Fibroblast of lung (primary cell): Measurements from ENCODE around the gene FAM162A. TPM values are rescaled to one million over a fixed set of nuclear protein-coding genes. Genes with fewer than 3 reads are reported as not detected.

ENCODE experiments used
- DNase-seq, 2 donors: peaks; one replicate each; pipeline versions ENCODE4 v3.0.0 to v3.0.0-alpha.2; 2010; ENCODE audit warnings: low read depth in 2 of 2
- H2AFZ ChIP-seq: 2 replicates; pipeline ENCODE4 v1.5.1; 2012; ENCODE audit warnings: low read length, control low read depth, inconsistent platforms
- H3K27ac ChIP-seq: 2 replicates; pipeline ENCODE4 v1.5.1; 2011; ENCODE audit warnings: low read length, control low read depth; ENCODE audit not compliant: insufficient read depth
- H3K27me3 ChIP-seq: 2 replicates; pipeline ENCODE4 v1.5.1; 2011; ENCODE audit warnings: mild to moderate bottlenecking, low read length; ENCODE audit not compliant: control insufficient read depth, insufficient read depth
- H3K36me3 ChIP-seq: 2 replicates; pipeline ENCODE4 v1.5.1; 2011; ENCODE audit warnings: low read length; ENCODE audit not compliant: control insufficient read depth, insufficient read depth
- H3K4me1 ChIP-seq: 2 replicates; pipeline ENCODE4 v1.5.1; 2011; ENCODE audit warnings: low read length; ENCODE audit not compliant: control insufficient read depth, insufficient read depth; ENCODE audit errors: extremely low read depth
- H3K4me2 ChIP-seq: 2 replicates; pipeline ENCODE4 v1.5.1; 2011; ENCODE audit warnings: low read length, control low read depth; ENCODE audit not compliant: insufficient read depth; ENCODE audit errors: extremely low read depth
- H3K4me3 ChIP-seq, 4 experiments: fragments of 200-600 bp in 1 of 4; sonication (generic) in 1 of 4; replicated peaks in 1 of 4; 2 replicates each; pipeline ENCODE4 v1.5.1; 2011 to 2016; ENCODE audit warnings: low read length in 4 of 4, low read depth in 3 of 4, mild to moderate bottlenecking in 3 of 4, control low read depth in 2 of 4, inconsistent platforms in 1 of 4, mixed read lengths in 1 of 4; ENCODE audit not compliant: insufficient read depth in 1 of 4; ENCODE audit errors: control extremely low read depth in 1 of 4
- H3K79me2 ChIP-seq: 2 replicates; pipeline ENCODE4 v1.5.1; 2012; ENCODE audit warnings: mild to moderate bottlenecking, low read length, inconsistent platforms; ENCODE audit not compliant: control insufficient read depth, insufficient read depth
- H3K9ac ChIP-seq: 2 replicates; pipeline ENCODE4 v1.5.1; 2011; ENCODE audit warnings: mild to moderate bottlenecking, low read length, control low read depth; ENCODE audit not compliant: insufficient read depth
- H3K9me3 ChIP-seq: 2 replicates; pipeline ENCODE4 v1.5.1; 2012; ENCODE audit warnings: low read depth, low read length; ENCODE audit not compliant: control insufficient read depth, insufficient read depth
- H4K20me1 ChIP-seq: 2 replicates; pipeline ENCODE4 v1.5.1; 2011; ENCODE audit warnings: low read length; ENCODE audit not compliant: control insufficient read depth, insufficient read depth; ENCODE audit errors: extremely low read depth
- EZH2 ChIP-seq: IDR thresholded peaks from 2 replicates; pipeline ENCODE4 v1.5.1; 2012; ENCODE audit warnings: low read length, control low read depth, mild to moderate bottlenecking; ENCODE audit errors: missing control alignments
- polyA plus RNA-seq, 2 donors: library from polyadenylated mRNA; depleted of rRNA in 1 of 2; stranded (reverse) in 1 of 2; unstranded in 1 of 2; fragments of >200 nt; gene quantifications; 2 replicates each; pipeline ENCODE4 v1.2.1, GENCODE V29; 2011 to 2012; ENCODE audit warnings: missing spikeins in 1 of 2
- total RNA-seq: library from RNA; depleted of rRNA; stranded (reverse); fragments of >200 nt; gene quantifications from 2 replicates; pipeline ENCODE4 v1.2.1, GENCODE V29; 2014
- TF ChIP-seq, protein P1 (sequence below), 2 donors: IDR thresholded peaks in 1 of 2; conservative IDR thresholded peaks in 1 of 2; 1 replicate in 1 of 2; 2 replicates in 1 of 2; pipeline ENCODE4 v1.5.1; 2011 to 2012; ENCODE audit warnings: low read length in 2 of 2, control low read depth in 1 of 2, inconsistent platforms in 1 of 2, low read depth in 1 of 2, mild to moderate bottlenecking in 1 of 2

The FAM162A gene
- total and polyA plus RNA-seq, 2 donors (not counting 1 experiment from before 2014, with no cell fraction given) = 16.7 to 47.6 TPM

DNA sequence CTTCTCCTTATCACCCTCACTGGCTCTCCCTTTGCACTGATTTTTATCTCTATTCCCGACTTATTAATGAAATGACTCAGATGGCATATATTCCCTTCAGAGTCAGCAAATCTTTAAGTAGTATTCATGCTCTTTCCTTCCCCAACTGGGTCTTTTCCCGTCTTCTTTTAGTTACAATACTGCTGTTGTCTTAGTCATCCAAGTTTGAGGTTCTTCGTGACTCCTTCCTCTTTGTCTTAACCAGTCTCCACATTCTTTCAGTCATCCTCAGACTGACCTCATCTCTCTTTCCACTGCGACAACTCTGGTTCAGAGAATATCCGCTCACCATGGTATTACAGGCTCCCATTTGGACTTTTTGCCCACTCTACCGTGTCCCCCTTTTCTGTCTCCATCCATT, 19.5 kb downstream of the FAM162A start:
- no peak overlapping the region for H3K27ac ChIP-seq
- no peaks in the 10 kb centered on the region for H3K27me3 ChIP-seq
- H3K9ac ChIP-seq = no peak overlapping the region
- H3K36me3 ChIP-seq = no peaks in the 10 kb centered on the region
- H3K4me2 ChIP-seq = no peak overlapping the region
- no peak overlapping the region for H2AFZ ChIP-seq
- no peak for TF ChIP-seq EZH2
- TF ChIP-seq, protein P1, sequence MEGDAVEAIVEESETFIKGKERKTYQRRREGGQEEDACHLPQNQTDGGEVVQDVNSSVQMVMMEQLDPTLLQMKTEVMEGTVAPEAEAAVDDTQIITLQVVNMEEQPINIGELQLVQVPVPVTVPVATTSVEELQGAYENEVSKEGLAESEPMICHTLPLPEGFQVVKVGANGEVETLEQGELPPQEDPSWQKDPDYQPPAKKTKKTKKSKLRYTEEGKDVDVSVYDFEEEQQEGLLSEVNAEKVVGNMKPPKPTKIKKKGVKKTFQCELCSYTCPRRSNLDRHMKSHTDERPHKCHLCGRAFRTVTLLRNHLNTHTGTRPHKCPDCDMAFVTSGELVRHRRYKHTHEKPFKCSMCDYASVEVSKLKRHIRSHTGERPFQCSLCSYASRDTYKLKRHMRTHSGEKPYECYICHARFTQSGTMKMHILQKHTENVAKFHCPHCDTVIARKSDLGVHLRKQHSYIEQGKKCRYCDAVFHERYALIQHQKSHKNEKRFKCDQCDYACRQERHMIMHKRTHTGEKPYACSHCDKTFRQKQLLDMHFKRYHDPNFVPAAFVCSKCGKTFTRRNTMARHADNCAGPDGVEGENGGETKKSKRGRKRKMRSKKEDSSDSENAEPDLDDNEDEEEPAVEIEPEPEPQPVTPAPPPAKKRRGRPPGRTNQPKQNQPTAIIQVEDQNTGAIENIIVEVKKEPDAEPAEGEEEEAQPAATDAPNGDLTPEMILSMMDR (conservative IDR thresholded peaks at IDR 0.05 in 1 of 2, IDR thresholded peaks at IDR 0.05 in 1 of 2; ENCODE audit: low read depth in 1 of 2, low read length in 2 of 2) = no peak
- no peaks in the 10 kb centered on the region for H3K4me1 ChIP-seq
- no peaks in the 10 kb centered on the region for H3K79me2 ChIP-seq
- DNase-seq = peak in 1 of 2 donors; percentile 93
- no peaks in the 10 kb centered on the region for H4K20me1 ChIP-seq
- no peak overlapping the region for H3K4me3 ChIP-seq
- no peaks in the 10 kb centered on the region for H3K9me3 ChIP-seq

DNA sequence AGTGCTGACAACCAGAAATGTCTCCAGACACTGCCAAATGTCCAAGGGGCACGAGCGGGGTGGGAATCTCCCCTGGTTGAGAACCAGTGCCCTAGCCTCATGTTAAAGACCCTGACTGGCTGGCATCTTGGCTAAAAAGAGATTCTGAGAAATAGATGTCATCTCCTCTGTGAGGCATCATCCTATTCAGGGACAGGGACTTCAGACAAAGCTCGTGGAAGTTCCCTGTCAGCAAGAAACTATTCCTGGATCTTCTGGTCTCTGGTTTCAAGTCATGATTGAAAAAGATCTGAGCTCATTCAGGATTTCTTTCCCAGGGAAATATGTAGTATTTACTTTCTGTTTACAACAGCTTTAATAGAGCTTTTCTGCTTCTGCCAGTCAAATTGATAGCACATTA, 21.0 kb downstream of the FAM162A start:
- no peak overlapping the region for H3K4me3 ChIP-seq
- no peaks in the 10 kb centered on the region for H3K36me3 ChIP-seq
- H3K4me2 ChIP-seq = no peak overlapping the region
- no peaks in the 10 kb centered on the region for H3K27me3 ChIP-seq
- TF ChIP-seq, protein P1 (conservative IDR thresholded peaks at IDR 0.05 in 1 of 2, IDR thresholded peaks at IDR 0.05 in 1 of 2; ENCODE audit: low read depth in 1 of 2, low read length in 2 of 2) = no peak
- TF ChIP-seq EZH2 = no peak
- H3K27ac ChIP-seq = no peak overlapping the region
- H4K20me1 ChIP-seq = no peaks in the 10 kb centered on the region
- H3K9ac ChIP-seq = no peak overlapping the region
- H3K79me2 ChIP-seq = no peaks in the 10 kb centered on the region
- no peak for DNase-seq
- no peak overlapping the region for H2AFZ ChIP-seq
- no peaks in the 10 kb centered on the region for H3K9me3 ChIP-seq
- H3K4me1 ChIP-seq = no peaks in the 10 kb centered on the region

DNA sequence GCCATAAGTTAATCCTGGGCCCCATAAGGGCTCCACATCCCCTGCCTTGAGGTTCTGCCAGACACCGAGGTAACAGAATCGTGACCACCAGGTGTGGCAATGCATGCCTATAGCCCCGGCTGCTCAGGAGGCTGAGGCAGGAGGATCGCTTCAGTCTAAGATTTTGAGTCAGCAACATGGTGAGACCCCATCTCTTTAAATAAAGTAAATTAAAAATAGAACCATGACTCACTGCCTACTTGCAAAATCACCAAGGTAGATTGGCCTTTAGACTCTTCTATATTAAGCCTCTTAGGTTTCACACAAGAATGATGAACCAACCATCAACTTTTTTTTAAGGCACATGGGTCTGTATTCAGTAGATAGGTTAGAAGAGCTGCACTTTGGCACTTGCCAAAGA, 22.2 kb downstream of the FAM162A start:
- Histone ChIP-seq H2AFZ (no peak overlapping the region), H3K27ac (no peak overlapping the region), H3K4me3 (no peak overlapping the region), H3K79me2 (no peaks in the 10 kb centered on the region), H4K20me1 (no peaks in the 10 kb centered on the region), H3K4me2 (no peak overlapping the region), H3K9ac (no peak overlapping the region), H3K27me3 (no peaks in the 10 kb centered on the region), H3K36me3 (no peaks in the 10 kb centered on the region), H3K9me3 (no peaks in the 10 kb centered on the region), H3K4me1 (no peaks in the 10 kb centered on the region)
- DNase-seq = no peak
- no peak for TF ChIP-seq EZH2
- TF ChIP-seq, protein P1 (conservative IDR thresholded peaks at IDR 0.05 in 1 of 2, IDR thresholded peaks at IDR 0.05 in 1 of 2; ENCODE audit: low read depth in 1 of 2, low read length in 2 of 2) = no peak
